NCI-H1436 treated with DMSO at 0.1 percent for 48 hours (cell line): ENCODE data around the gene IARS1.

ENCODE experiments used
- DNase-seq: peaks from one replicate; lab custom pipeline; 2025; lab: John Stamatoyannopoulos, UW

IARS1 gene

DNA sequence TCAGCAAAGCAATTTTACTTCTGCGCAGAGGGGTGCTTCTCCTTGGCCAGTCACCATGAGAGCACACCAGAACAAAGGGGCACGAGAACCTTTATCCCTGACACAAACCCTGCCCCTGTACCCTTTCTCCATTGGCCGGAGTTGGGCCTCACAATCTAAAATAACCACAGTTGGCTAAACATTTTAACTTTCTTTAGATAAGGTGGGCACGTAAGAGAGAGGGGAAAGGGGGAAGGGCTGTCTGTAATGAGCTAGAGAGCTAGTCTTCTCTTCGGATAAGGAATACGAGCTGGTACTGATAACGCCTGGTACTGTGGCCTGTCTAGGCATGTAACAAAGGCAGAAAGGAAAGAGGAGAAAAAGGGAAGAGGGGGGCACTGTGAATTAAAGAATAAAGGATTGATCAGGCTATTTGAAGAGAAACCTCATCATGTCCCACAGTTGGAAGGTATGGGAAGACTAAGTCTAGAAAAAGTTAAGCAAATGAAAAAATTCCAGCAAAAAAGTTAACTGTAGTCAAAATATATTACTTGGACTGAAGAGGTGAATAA lies 1.8 kb upstream of the IARS1 start:
- no peak for DNase-seq

DNA sequence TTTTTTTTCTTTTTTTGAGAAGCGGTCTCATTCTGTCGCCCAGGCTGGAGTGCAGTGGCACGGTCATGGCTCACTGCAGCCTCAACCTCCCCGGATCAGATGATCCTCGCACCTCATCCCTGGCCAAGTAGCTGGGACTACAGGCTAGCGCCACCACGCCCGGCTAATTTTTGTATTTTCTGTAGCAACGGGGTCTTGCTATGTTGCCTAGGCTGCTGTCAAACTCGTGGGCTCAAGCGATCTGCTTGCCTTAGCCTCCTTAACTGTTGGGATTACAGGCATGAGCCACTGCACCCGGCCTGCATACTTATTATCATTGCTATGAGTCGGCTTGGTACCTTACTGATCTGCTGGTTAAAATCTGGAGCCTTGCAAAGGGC lies 790 bp upstream of the IARS1 start:
- DNase-seq, result no peak

DNA sequence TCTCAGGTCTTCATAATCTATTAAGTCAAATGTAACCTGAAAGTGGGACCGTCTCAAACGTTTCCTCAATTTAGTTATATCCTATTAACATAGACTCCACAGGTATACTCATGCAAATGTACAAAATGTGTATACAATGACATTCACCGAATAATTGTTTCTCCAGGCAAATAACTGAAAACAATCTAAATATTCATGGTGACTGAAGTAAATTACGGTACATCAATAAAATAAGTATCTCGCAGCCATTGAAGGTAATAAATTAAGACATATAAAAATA lies 482 bp downstream of the IARS1 start:
- no peak for DNase-seq

DNA sequence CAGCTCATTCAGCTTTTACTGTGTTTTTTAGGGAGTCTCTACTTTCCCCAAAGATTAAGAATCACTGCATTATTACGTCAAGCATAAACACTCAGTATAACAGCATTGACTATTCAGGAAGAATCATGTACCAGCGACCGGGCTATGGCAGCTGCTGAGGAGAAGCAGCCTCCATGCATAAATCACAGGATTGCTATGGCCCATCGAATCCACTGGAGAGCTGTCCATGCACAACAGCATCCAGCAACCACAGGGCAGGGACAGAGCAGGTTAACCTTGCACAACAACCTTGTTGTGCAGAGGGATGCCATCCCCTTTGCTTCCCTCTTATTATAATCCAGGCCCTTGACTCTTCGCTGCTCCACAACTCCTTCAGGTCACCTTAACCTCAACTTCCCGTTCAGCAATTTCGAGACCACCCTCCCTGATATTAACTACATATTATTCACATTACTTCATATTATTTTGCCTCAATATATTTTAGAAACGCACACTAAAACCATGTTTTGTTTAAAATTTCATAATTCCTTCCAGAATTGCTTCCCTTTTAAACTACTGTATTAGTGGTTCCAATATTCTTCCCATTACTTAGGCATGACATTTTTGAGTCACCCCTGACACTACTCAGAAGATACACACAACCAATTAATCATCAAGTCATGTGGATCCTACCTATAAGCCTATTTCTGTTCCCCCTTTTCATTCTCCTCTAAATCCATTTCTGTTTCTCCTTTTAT lies 991 bp downstream of the IARS1 start:
- no peak for DNase-seq

DNA sequence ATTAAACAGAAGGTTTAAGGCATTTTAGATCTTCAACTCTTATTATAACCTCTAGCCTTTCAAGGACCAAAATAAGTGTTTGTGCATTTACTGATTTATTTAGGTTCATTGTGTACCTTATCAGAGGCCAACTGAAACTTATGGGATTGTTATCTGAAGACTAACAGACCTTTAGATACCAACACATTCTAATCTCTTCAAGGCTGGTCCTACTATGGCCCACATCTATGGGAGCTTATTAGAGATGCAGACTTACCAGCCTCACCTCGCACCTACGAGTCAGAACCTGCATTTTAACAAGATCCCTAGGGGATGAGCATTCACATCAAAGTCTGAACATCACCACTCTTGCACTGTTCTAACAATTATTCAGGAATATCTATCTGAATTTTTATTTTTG lies 1.9 kb downstream of the IARS1 start:
- no peak for DNase-seq

DNA sequence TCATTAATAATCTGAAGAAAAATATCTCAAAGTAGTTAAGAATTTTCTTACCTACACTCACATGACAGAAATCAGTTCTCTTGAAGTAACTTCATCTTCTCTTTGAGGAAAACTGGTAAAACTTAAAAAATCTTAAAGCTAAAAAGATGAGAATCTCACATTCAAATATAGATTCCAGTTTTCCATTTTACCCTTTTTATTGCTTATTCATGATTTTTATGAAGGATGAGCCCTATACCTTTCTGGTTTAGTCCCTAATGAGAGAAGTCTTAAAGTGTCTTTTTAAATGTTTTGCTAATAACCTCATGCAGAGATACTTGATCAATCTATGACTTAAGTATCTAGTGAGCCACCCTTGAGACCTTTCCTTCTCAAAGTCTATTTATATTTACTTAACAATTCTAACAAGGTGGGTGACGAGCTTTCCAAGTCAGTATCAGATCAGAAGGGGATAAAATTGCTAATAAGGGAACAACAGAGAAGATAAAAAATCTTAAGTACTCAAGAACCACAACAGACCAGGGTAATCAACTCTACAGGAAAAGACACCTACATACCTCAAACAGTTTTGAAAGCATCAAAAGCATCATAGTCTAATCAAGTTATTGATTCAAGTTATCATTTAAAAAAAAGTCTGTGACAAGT lies 2.6 kb downstream of the IARS1 start:
- no peak for DNase-seq

DNA sequence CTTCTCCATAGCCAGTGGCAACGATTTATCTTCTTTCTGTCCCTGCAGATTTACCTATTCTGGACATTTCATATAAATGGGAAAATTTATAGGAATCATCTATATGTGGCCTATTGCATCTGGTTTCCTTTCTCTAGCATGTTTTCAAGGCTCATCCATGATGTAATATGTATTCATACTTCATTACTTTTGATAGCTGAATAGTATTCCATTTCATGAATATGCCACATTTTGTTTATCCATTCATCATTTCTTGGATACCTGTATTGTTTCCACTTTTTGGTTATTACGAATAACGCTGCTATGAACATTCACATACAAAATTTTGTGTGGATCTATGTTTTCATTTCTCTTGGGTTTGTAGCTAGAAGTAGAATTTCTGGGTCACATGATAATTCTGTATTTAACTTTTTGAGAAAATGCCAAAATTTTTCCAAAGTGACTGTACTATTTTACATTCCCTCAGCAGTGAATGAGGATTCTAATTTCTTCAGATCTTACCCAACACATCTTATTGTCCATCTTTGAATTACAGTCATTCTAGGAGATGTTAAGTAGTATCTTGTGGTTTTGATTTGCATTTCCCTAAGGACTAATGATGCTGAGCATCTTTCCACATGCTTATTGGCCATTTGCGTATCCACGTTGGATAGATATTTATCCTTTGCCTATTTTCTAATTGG lies 3.6 kb downstream of the IARS1 start:
- DNase-seq, result no peak

DNA sequence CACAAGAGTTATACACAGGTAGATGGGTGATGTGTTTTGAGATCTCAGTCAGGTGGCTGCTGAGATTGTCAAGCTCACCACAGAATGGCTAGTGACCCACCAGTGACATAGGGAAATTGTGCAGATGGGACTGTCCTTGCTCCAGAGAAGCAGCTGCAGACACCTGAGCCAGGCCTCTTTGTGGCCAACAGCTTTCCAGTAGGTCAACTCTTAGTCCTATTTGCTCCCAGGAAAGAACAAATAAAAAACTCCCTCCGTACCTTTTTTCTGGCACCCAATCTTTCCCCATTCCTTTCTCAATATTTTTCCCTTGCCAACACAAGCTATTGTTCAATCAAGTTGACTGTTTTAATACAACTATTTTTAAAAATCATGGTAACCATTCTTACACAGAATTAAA lies 14.2 kb downstream of the IARS1 start:
- no peak for DNase-seq

DNA sequence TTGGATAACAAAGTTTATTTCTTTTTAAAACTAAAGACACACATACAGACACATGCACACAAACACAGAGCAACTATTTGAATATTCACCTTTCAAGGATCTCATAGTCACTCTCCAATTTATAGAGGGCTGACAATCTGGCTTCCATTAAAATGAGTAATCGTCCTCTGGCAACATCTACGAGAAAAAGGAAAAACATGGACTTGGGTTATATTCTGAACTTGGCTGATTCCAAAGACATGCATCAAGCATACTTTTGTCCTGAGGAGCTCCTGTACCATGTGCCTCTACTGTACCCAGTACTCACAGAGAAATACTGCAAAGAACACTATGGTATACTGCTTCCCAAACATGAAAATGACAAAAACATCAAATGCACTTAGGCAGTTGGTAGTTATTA lies 15.4 kb downstream of the IARS1 start:
- DNase-seq, result no peak

DNA sequence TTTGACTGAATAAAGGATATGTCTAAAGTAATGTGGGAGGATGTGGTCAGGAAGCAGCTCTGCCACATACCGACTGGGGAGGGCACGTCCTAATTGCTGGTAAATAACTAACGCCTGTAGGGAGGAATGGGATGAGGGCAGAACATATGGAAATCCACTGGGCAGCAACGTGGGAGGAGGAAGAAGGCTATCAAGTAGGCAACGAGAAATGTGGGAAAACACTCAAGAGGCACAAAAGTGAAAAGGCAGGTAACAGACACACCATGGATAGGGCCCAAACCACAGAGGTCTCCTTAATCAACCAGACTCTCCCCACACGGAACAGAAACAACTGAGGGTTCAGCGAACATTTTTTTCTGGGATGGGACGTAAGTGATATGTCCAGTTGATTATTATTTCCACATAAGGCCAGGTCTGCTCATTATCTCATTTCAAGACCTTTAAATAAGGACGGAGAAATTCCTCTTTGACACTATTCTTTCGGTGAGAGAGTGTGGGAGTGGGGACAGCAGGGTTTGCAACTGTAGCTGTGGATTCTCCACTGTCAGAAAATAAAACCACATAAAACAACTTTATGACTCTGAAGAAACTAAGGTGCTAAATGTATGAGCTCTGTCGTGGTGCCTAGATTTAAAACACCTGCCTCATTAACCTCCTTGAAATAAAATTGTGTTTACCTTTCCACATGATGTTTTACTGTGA lies 17.0 kb downstream of the IARS1 start:
- no peak for DNase-seq

DNA sequence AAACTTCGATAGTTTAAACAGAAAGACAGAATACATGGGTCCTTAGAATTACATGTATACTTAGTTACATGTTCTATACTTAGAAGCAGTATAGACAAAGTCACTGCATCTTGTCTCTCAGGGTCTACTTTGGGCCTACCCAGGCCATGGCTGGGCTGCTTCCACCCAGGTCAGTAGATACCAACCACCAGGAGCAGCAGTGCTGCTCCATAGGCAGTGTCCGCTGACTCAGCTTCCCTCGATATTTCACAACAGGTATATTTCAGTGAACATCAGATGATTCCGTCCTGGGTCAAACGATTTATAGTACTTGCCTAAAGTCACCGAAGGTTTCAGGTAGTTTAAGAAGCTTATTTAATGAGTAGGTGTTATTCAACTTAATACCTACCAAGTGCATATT lies 18.0 kb downstream of the IARS1 start:
- no peak for DNase-seq

DNA sequence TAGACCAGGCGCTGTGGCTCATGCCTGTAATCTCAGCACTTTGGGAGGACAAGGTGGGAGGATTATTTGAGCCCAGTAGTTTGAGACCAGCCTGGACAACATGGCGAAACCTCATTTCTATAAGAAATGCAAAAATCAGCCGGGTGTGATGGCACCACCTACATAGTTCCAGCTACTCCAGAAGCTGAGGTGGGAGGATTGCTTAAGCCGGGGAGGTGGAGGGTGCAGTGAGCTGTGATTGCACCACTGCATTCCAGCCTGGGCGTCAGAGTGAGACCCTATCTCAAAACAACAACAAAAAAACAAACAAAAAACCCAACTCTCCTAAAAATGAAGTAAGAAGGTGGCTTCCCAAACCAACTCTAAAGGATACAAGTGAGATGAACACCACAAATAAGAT lies 23.0 kb downstream of the IARS1 start:
- no peak for DNase-seq

DNA sequence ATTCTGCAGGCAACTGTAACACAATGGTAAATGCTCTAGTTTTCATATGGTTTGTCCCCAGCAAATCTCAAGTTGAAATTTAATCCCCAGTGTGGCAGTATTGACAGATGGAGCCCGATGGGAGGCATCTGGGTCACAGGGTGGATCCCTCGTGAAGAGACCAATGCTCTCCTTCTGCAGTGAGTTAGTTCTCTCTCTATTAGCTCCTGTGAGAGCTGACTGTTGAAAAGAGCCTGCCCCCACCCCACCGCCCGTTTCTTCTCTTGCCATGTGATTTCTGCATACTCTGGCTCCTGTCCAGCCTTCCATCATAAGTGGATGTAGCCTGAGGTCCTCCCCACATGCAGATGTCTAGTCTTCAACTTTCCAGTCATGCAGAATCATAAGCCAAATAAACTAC lies 27.0 kb downstream of the IARS1 start:
- no peak for DNase-seq

DNA sequence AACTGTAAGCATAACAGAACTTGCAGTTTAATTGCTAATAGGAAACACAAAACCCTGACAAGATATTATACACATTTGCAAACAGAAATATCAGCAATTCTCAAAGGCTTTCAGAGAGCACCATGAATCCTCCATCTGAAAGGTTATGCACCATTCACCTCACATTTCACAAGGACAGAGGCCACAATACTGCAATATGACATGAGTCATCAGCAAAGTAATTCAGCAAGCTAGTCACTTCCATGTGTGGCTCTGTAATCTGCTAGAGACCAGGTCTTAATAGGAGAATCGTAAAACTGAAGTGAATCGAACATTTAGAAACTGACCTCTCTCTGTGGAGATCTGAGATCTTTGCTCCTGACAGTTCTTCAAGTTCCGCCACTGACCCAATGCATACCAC lies 28.3 kb downstream of the IARS1 start:
- DNase-seq, result no peak

DNA sequence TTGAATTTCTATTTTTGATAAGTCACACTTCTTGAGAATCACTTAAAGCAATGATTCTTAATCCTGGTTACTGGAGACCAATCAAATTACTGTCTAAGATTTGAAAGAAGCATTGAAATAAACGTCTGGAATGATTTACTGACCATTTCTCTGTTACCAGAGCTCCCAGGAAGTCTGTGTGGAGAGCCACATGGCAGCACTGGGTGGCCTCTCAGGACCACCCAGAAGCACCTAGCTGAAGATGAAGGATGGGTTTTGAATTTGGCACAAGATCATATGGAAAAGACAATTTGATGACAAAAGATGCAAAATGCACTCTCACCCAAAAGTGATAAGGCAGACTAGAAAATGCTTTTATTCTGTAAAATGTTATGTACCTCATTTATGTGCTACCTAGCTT lies 30.4 kb downstream of the IARS1 start:
- no peak for DNase-seq

DNA sequence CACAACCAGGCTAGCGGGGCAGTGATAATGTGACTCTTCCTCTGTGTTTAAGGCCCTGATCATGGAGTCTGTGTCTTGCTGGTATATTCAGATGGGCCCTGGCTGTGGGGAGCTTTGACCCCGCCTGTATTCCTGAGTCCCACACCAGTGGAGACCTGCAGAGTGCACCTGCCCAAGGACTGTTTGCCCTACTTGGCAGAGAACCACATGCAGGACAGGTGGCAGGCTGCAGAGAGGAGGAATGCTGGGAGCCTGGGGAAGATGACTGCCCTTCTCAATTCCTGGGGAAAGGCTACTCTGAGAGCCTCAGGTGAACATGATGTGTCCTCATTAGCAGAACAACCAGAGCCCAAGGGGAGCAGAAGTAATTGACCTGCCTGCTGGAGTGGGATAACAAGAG lies 36.2 kb downstream of the IARS1 start:
- no peak for DNase-seq

DNA sequence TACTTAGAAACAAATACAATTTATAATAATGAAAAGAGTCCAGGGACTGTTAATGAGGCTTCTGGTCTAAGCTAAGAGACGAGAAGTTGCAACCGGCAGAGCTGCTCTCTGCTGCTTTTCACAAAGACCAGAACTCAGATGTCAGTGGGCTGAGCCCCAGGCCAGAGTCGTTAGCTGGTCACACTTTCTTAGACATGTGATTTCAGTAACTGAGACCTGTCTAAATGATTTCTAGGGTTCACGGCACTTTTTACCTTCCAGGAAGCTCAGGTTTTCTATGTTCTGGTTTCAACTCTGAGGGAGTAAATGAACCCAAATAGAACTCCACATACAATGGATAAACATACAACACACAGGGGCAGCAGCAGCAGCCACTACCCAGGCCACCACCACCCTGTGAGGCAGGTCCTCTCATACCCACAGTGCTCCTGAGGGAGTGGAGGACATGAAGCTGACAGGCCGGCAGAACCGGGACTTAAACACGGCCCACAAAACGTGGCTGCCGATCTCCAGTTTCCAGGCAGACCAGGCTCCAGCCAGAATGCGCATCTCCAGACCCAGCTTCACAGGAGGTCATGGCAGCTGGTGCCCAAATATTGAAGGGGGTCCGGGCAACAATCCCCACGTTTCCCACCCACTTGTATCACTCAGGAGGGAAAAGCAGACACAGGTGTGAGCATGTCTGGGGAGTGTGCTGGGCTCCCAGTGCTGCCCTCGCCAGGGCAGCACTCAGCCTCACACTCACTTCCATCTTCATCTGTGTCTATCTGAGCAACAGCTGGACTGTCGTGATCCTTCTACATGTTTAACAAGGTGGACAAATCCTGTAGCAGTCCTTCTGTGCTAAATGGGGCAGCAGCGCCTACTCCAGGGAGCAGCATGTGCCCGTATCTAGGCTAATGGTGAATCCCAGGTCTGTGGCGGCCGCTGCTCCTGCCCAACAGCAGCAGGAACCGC lies 38.8 kb downstream of the IARS1 start:
- no peak for DNase-seq

DNA sequence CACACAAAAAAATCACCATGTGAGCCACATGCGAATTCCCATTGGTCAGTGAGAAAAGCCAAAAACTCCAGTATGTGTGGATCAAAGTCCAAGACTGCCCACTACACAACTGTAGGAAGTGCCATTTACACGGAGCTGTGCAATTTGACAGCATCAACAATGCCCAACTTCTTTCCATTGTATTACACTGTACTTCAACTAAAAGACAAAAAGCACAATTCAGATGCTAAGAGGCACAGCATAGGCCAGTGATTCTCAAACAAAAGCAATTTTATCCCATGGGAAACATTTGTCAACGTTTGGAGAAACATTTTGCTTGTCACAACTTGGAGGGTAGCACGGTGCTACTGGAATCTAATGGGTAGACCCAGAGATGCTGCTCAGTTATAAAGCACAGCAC lies 39.8 kb downstream of the IARS1 start:
- DNase-seq, result no peak

DNA sequence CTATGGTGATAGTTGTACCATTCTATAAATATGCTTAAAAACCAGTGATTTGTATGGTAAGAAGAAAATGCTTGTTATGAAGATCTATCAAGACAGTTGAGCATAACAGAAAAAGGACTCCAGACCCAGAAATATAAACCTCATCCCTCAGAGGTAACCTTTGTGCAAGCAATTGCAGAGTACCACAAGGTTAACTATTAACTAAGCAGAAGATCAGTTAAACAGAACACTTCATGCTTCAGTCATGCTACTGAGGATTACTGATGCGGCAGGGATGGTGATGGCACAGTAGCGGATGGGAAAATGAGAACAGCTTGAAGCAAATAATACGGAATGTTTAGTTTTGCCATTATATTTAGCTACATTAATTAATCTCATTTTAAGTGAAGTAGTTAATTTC lies 45.5 kb downstream of the IARS1 start:
- DNase-seq, result no peak

DNA sequence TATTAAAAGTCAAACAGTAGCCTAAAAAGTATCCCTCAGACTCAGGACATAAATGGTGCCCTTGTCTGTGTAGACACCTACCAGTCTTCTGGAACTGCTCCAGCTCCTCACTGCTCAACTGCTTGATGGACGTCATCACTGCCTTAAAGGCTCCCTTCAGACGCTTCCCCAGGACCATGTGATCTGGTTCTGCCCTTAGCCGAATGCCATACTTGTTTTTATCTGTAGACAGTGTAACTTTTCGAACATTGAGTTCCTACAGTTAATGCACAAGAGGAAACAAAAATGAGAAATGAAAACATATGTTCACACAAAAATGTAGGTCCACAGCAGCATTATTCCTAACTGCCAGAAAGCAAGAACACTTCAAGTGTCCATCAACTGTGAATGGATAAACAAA lies 46.2 kb downstream of the IARS1 start:
- no peak for DNase-seq

DNA sequence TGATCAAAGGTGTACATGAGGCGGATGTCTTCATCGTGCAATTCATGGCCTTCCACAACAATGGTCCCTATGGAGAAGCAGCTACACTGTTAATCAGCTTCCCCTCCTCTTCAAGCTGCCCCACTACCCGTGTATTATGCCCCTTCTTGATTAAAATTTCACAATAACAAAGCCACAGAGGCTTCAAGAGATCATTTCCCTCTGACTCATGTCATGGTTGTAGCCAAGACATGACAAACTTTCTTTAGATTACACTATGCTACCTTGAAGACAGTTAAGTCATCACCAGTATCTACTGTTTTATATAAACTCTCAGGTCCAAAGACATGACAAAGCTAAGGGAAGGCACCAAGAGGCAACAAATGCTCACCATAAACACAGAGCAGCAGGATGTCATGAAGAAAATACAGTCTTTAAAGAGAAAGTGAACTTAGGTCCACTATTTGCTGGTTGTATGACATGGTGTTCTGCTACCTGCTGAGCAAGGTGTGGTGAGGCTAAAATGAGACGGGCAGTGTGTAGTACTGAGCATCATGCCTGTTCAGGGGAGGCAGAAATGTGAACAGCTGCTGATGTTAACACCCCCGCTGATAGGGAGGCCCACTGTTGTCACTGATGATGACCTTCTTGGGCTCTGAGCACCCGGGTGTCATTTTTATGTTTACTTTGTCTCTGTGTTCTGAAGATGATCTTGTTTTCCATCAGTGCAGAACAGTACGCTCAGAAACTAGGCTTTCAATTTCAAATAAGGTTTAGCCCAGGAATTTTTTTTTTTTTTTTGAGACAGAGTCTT lies 48.3 kb downstream of the IARS1 start:
- no peak for DNase-seq
